T-helper 22 cell (primary cell): Measurements from ENCODE around the gene CLCN1.

Source experiments
- DNase-seq: peaks from one replicate; pipeline ENCODE4 v3.0.0-alpha.2; 2020; ENCODE audit warnings: low read depth

CLCN1 gene

DNA sequence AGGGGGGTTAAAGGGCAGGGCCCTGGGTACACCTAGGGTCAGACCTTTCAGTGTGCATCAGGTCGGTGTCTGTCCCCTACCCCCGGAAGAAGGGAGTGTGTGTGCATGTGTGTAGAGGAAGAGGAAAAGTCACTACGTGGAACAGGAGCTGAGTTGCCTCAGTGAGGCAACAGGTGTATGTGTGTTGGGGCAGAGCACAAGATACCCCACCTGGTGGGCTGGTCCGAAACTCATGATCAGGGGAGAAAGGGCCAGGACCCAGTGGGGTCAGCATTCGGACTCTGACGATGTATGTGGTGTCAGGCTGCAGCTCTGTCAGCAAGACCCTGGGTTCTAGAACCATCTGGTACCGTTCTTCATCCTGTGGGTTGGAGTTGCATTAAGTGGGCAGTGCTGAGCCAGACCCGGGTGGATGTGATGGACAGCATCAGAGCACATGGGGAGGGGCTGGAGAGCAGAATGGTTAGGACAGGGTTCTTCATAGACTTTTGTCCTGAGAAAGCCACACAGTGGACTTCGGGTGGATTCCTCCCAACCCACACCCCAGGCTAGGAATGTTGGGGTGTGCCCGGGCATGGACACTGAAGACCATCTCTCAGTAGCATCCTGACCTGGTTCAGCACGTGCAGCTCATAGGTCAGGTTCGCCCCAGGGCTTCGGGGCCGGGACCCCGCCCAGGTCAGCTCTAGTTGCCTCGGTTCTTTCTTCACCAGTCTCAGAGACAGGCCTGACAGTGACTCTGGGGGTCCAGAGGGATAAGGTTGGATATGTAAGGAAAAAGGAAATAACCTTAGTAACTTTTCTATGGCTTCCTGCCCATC lies 82.0 kb downstream of the CLCN1 start:
- no peak for DNase-seq

DNA sequence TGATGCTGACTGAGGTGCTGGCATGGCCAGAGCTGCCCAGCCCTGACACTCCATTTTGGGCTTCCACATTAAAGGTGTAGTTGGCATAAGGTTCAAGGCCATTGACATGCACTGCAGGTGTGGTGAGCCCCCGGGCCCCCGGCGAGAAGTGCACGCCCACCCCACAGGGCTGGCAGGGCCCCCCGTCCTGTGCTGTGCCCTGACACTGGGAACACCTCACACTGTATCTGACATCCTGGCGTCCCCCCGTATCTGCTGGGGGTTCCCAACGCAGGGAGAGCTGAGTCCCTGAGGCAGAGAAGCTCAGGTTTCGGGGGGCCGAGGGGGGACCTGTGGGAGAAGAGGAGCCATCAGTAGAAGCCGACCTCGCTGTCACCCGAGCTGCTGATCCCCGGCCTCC lies 82.7 kb downstream of the CLCN1 start:
- DNase-seq = no peak

DNA sequence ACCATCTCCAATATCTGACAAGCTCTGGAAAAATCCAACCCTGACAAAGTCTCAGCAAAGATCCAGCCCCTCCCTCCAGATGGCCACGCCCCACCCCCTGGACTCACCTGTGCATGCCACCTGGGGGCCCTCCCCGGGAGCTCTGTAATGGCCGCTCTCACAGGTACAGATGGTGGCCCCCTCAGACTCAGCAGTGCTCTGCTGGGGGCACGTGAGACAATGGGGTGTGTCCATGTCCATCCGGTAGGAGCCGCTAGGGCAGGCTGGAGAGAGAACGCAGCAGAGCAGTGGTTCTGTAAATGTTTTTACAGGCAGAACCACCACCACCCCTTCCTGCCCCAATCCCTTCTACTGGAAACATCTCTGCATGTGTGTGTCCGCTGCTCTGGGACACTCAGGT lies 83.2 kb downstream of the CLCN1 start:
- DNase-seq = no peak

DNA sequence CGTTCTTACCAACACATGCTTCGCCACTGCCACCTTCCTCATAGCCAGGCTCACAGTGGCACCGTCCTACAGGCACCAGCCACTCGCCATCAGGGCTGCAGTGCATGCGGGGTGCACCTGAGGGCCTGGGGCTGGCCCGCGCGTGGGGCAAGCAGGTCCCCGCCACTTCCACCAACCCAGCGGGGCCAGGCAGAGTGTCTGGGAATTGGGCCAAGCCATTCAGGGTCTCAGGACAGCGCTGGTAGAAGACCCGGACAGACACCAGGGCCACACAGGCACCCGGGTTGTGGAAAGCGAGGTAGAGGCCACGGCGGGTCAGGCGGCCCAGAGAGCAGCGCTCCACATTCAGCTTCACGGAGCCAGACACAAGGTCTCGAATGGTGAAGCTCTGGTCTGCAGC lies 83.7 kb downstream of the CLCN1 start:
- no peak for DNase-seq

DNA sequence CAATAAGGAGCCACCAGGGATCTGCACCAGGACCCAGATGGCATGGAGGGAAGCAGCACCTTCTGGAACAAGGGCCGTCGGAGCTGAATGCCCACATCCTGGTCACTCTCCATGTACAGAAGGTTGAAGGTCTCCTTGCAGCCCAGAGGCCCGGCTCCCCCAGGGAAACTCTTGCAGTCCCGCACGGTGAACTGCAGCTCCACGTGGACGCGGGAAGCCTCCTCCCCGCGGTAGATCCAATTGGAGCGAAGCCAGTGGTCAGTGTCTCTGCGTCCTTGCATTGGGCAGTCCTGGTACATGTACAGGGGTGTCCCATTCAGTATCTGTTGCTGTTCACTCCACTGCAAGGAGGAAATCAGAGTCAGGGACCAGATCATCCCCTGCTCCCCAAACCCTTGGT lies 85.4 kb downstream of the CLCN1 start:
- no peak for DNase-seq
